ENCODE measurements around the gene DIMT1.

DIMT1 gene

GRCh38 chr5:62362701-62363100 is 41.0 kb downstream of the DIMT1 start:
- no peak for DNase-seq

- no peak for DNase-seq
These were observed 49.5 kb downstream of the DIMT1 start for GRCh38 chr5:62354028-62354874.

- DNase-seq = no peak
These were observed 54.8 kb downstream of the DIMT1 start for GRCh38 chr5:62348723-62349481.

GRCh38 chr5:62347928-62348327 is 55.8 kb downstream of the DIMT1 start:
- DNase-seq = no peak

- DNase-seq = no peak
These were observed 57.0 kb downstream of the DIMT1 start for GRCh38 chr5:62346748-62347147.

- no peak for DNase-seq
These were observed 60.3 kb downstream of the DIMT1 start for GRCh38 chr5:62343428-62343827.

GRCh38 chr5:62342476-62342837 is 61.2 kb downstream of the DIMT1 start:
- no peak for DNase-seq

- no peak for DNase-seq
These were observed 61.8 kb downstream of the DIMT1 start for GRCh38 chr5:62341783-62342475.

GRCh38 chr5:62340979-62341378 is 62.7 kb downstream of the DIMT1 start:
- DNase-seq = no peak

- no peak for DNase-seq
These were observed 63.3 kb downstream of the DIMT1 start for GRCh38 chr5:62340392-62340791.
